HUES64 (cell line): Measurements from ENCODE around the gene SVEP1.

Source experiments
- H3K27ac ChIP-seq: 2 replicates; pipeline ENCODE4 v1.7.0; 2013; ENCODE audit warnings: low read depth, low read length, inconsistent platforms
- H3K27me3 ChIP-seq: 2 replicates; pipeline ENCODE4 v1.6.1; 2013; ENCODE audit warnings: mild to moderate bottlenecking, low read length; ENCODE audit not compliant: insufficient read depth
- H3K36me3 ChIP-seq: 2 replicates; pipeline ENCODE4 v1.6.1; 2013; ENCODE audit warnings: mild to moderate bottlenecking, low read length; ENCODE audit not compliant: insufficient read depth
- H3K4me1 ChIP-seq: 2 replicates; pipeline ENCODE4 v1.6.1; 2013; ENCODE audit warnings: mild to moderate bottlenecking, low read length, moderate library complexity; ENCODE audit not compliant: insufficient read depth
- H3K4me3 ChIP-seq: 2 replicates; pipeline ENCODE4 v1.5.1; 2013; ENCODE audit warnings: mild to moderate bottlenecking, low read length, moderate library complexity
- H3K9ac ChIP-seq: 2 replicates; pipeline ENCODE4 v1.6.1; 2013; ENCODE audit warnings: mild to moderate bottlenecking, low read depth, low read length
- H3K9me3 ChIP-seq: 2 replicates; pipeline ENCODE4 v1.6.1; 2013; ENCODE audit warnings: low read depth, low read length; ENCODE audit not compliant: insufficient read depth
- WGBS: fragments of 150-250, 120-280 bp; methylation state at CpG from one replicate; pipeline ENCODE4 v1.1.7; 2013; ENCODE audit warnings: missing lambda C conversion rate; 5-methylcytosine and 5-hydroxymethylcytosine counted together

The SVEP1 gene

DNA sequence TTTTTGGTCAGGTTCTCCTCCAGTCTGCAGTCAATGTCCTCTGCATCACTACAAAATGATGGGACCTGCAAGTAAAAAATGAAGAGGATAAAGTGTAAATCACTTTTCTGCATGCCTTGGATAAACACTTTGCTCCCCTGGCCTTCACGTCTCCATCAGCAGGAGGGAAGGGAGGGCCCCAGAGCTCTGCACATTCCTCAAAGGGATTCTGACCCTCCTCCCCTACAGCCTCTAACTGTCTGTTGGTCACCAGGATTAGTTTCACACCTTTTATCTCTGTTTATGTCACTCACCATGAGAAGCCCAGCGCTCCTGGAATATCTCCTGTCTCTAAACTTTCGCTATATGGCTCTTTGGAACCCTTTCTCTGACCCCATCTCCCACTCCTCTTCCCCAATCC lies 103.3 kb downstream of the SVEP1 start:
- no peak overlapping the region for H3K4me3 ChIP-seq
- H3K4me1 ChIP-seq: peaks cover 2% of the 10 kb centered on the region; the same call in 1 of the 2 replicates
- H3K27ac ChIP-seq: no peak overlapping the region
- H3K27me3 ChIP-seq: no peaks in the 10 kb centered on the region
- no peak overlapping the region for H3K9ac ChIP-seq
- no peaks in the 10 kb centered on the region for H3K9me3 ChIP-seq
- no peaks in the 10 kb centered on the region for H3K36me3 ChIP-seq
- WGBS: 25% methylated on average over 3 of the region's 3 CpGs

- no peak overlapping the region for H3K4me3 ChIP-seq
- no peak overlapping the region for H3K9ac ChIP-seq
- H3K36me3 ChIP-seq: no peaks in the 10 kb centered on the region
- no peaks in the 10 kb centered on the region for H3K27me3 ChIP-seq
- no peaks in the 10 kb centered on the region for H3K9me3 ChIP-seq
- whole genome bisulfite sequencing: 87% methylated on average over 6 of the region's 6 CpGs
- no peak overlapping the region for H3K27ac ChIP-seq
- peaks cover 5% of the 10 kb centered on the region; the same call in 1 of the 2 replicates for H3K4me1 ChIP-seq
These were observed 107.4 kb downstream of the SVEP1 start for GRCh38 chr9:110472111-110472510.

GRCh38 chr9:110468950-110469349 lies 110.6 kb downstream of the SVEP1 start:
- no peaks in the 10 kb centered on the region for H3K27me3 ChIP-seq
- H3K27ac ChIP-seq: no peak overlapping the region
- no peak overlapping the region for H3K9ac ChIP-seq
- H3K9me3 ChIP-seq: no peaks in the 10 kb centered on the region
- WGBS: 89% methylated on average over 4 of the region's 5 CpGs
- no peak overlapping the region for H3K4me3 ChIP-seq
- H3K36me3 ChIP-seq: no peaks in the 10 kb centered on the region
- H3K4me1 ChIP-seq: peaks cover 5% of the 10 kb centered on the region; the same call in 1 of the 2 replicates

DNA sequence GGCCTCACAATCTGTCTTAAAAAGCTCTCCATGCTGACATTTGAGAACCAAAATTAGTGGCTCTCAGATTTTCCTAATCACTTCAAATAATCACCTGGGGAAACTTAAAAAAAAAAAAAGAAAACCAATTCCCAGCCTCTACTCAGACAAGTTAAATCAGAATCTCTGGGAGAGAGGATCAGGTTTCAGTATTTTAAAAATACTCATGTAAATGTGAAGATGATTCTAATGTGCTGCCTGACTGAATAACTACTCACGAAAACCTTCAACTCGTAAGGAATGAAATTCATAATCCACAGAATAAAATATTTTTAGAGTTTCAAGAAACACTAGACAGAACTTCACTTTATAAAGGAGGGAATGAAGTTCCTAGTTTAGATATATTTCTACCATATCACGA lies 114.4 kb downstream of the SVEP1 start:
- no peak overlapping the region for H3K4me3 ChIP-seq
- H3K9ac ChIP-seq: no peak overlapping the region
- H3K4me1 ChIP-seq: no peaks in the 10 kb centered on the region; the same call in 1 of the 2 replicates
- H3K36me3 ChIP-seq: no peaks in the 10 kb centered on the region
- no CpG with 5 or more reads among the region's 3 CpGs for WGBS
- no peaks in the 10 kb centered on the region for H3K27me3 ChIP-seq
- no peak overlapping the region for H3K27ac ChIP-seq
- H3K9me3 ChIP-seq: no peaks in the 10 kb centered on the region

GRCh38 chr9:110464321-110464720 lies 115.2 kb downstream of the SVEP1 start:
- 80% methylated on average over 1 of the region's 1 CpG for WGBS
- Histone ChIP-seq H3K27ac (no peak overlapping the region), H3K4me1 (no peaks in the 10 kb centered on the region; the same call in 1 of the 2 replicates), H3K4me3 (no peak overlapping the region), H3K9me3 (no peaks in the 10 kb centered on the region), H3K27me3 (no peaks in the 10 kb centered on the region), H3K36me3 (no peaks in the 10 kb centered on the region), H3K9ac (no peak overlapping the region)

DNA sequence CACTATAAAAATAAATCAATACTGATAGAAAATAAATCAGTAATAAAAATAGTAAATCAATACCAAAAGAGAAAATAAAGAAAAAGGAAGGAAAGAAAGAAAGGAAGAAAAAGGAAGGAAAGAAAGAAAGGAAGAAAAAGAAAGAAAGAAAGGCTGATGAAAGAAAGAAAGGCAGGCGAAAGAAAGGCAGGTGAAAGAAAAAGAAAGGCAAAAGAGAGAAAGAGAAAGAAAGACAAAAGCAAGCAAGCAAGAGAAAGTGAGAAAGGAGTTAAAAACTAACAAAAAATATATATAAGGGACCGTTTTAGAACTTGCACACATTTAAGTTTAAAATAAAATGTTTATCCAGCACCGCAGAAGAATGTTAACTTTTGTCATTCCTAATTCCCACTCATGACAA lies 116.0 kb downstream of the SVEP1 start:
- Histone ChIP-seq H3K4me3 (no peak overlapping the region), H3K9me3 (no peaks in the 10 kb centered on the region), H3K27ac (no peak overlapping the region), H3K36me3 (no peaks in the 10 kb centered on the region), H3K4me1 (no peaks in the 10 kb centered on the region; the same call in 1 of the 2 replicates), H3K9ac (no peak overlapping the region), H3K27me3 (no peaks in the 10 kb centered on the region)
- 96% methylated on average over 1 of the region's 3 CpGs for WGBS

- WGBS: 75% methylated on average over 3 of the region's 3 CpGs
- Histone ChIP-seq H3K27ac (no peak overlapping the region), H3K36me3 (no peaks in the 10 kb centered on the region), H3K9ac (no peak overlapping the region), H3K9me3 (no peaks in the 10 kb centered on the region), H3K27me3 (no peaks in the 10 kb centered on the region), H3K4me1 (no peaks in the 10 kb centered on the region), H3K4me3 (no peak overlapping the region)
These were observed 122.3 kb downstream of the SVEP1 start for GRCh38 chr9:110457245-110457644.

- Histone ChIP-seq H3K9me3 (no peaks in the 10 kb centered on the region), H3K36me3 (no peaks in the 10 kb centered on the region), H3K27me3 (no peaks in the 10 kb centered on the region), H3K4me1 (no peaks in the 10 kb centered on the region), H3K4me3 (no peak overlapping the region), H3K27ac (no peak overlapping the region), H3K9ac (no peak overlapping the region)
- WGBS: 0% methylated on average over 1 of the region's 1 CpG
These were observed 122.9 kb downstream of the SVEP1 start for GRCh38 chr9:110456681-110457080.

- Histone ChIP-seq H3K4me3 (no peak overlapping the region), H3K36me3 (no peaks in the 10 kb centered on the region), H3K27me3 (no peaks in the 10 kb centered on the region), H3K4me1 (no peaks in the 10 kb centered on the region), H3K9ac (no peak overlapping the region), H3K27ac (no peak overlapping the region), H3K9me3 (no peaks in the 10 kb centered on the region)
These were observed 123.7 kb downstream of the SVEP1 start for GRCh38 chr9:110455860-110456259.

GRCh38 chr9:110452227-110452801 lies 127.2 kb downstream of the SVEP1 start:
- H3K36me3 ChIP-seq: no peaks in the 10 kb centered on the region
- H3K9me3 ChIP-seq: no peaks in the 10 kb centered on the region
- no peak overlapping the region for H3K9ac ChIP-seq
- no peak overlapping the region for H3K27ac ChIP-seq
- WGBS: 42% methylated on average over 3 of the region's 3 CpGs
- H3K4me3 ChIP-seq: no peak overlapping the region
- no peaks in the 10 kb centered on the region for H3K27me3 ChIP-seq
- H3K4me1 ChIP-seq: no peaks in the 10 kb centered on the region

DNA sequence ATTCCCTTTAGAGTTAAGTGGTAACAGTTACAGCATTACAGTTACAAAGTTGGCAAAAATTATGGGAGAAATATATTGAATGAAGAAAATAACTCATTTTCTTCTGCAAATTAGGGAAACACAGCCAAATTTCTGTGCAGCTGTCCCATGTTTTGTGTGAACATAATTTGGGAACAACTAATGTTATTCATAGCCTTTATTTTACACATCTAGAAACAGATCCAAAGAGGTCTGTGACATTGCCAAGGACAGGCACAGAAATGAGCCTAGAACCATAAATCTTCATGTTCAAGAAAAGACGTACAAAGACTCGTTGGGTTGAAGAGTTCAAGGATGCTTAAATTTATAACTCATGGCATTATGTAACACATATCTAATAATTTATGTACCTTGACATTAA lies 127.8 kb downstream of the SVEP1 start:
- no peaks in the 10 kb centered on the region for H3K4me1 ChIP-seq
- no peaks in the 10 kb centered on the region for H3K36me3 ChIP-seq
- H3K4me3 ChIP-seq: no peak overlapping the region
- no peak overlapping the region for H3K27ac ChIP-seq
- H3K9ac ChIP-seq: no peak overlapping the region
- H3K9me3 ChIP-seq: 0 out of 2 replicates have a peak, but pooled peaks cover under 1% of the 10 kb centered on the region
- H3K27me3 ChIP-seq: no peaks in the 10 kb centered on the region
- WGBS: 94% methylated on average over 2 of the region's 2 CpGs

DNA sequence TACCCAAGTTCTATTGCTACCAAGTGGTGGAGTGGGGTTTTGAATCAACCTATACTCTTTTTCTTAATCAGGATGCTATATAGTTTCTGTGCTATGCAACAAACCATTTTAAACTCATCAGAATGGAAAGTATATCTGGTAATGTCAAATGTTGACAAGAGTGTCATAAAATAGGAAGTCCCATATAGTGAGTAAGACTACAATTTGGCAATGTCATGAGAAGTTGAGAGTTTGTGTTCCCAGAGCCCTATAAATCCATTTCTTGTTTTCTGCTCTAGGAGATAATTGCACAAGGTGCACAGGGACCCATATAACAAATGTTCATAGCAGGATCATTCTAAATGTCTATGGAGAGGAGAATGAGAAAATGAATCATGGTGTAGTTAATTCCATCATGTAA lies 132.1 kb downstream of the SVEP1 start:
- Histone ChIP-seq H3K36me3 (no peaks in the 10 kb centered on the region; the same call in 1 of the 2 replicates), H3K27me3 (no peaks in the 10 kb centered on the region), H3K9ac (no peak overlapping the region), H3K27ac (no peak overlapping the region), H3K9me3 (peaks cover 11% of the 10 kb centered on the region; the same call in 1 of the 2 replicates), H3K4me1 (no peaks in the 10 kb centered on the region), H3K4me3 (no peak overlapping the region)
